ENCODE measurements around the gene GALNT7.

DNA sequence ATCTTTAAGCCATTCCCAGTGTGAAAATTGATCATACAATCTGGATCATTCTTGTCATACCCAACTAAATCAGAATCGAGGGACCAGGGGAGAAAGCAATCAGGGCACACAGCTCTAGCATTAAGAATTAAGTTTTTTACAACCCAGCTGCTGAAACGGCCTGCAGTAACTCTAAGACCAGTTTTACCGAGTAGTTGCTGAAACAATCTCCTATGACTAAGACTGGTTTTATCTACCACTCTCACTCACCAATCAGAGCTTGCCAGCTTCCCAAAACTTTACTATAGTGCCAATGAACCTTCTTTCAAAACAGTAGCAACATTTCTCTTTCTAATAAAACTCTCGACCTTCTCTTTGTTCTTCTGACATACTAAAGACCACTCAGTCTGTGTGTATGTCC, 199.3 kb downstream of the GALNT7 start:
- TF ChIP-seq POLR2A (IDR thresholded peaks at IDR 0.05) (no peak), CTCF (IDR thresholded peaks at IDR 0.05) (no peak)

Data from heart left ventricle (tissue), 13 donors.